Motor neuron (in vitro differentiated cells): Measurements from ENCODE around the gene MED27. TPM values are rescaled to one million over a fixed set of nuclear protein-coding genes. Genes with fewer than 3 reads are reported as not detected.

ENCODE experiments used
- ATAC-seq, 8 experiments: fragments of 200-7000 bp; cut with Tn5 transposase; replicated peaks in 6 of 8; 2 replicates each; pipeline ENCODE4 v1.8.0; 2021; ENCODE audit warnings: mild to moderate bottlenecking in 8 of 8, moderate library complexity in 8 of 8
- H3K27ac ChIP-seq, 2 donors: fragments of 250-450 bp; sonication (Bioruptor Pico); 2 replicates each; pipeline ENCODE4 v1.9.0; 2021; ENCODE audit warnings: antibody characterized with exemption in 2 of 2, mild to moderate bottlenecking in 2 of 2, moderate library complexity in 1 of 2
- H3K4me1 ChIP-seq, 2 donors: fragments of 250-450 bp; sonication (Bioruptor Pico); replicated peaks in 1 of 2; 2 replicates each; pipeline ENCODE4 v1.6.1; 2021; ENCODE audit warnings: antibody characterized with exemption in 2 of 2, mild to moderate bottlenecking in 2 of 2, moderate library complexity in 1 of 2
- H3K4me3 ChIP-seq, 5 donors: fragments of 250-450 bp; sonication (Bioruptor Pico); 2 replicates each; pipeline ENCODE4 v1.9.0; 2021; ENCODE audit warnings: antibody characterized with exemption in 5 of 5, mild to moderate bottlenecking in 5 of 5, moderate library complexity in 4 of 5
- WGBS, 10 experiments: fragments of 450-650 bp; shearing (Covaris generic); methylation state at CpG; one replicate each; pipeline ENCODE4 v1.0.0; 2022; 5-methylcytosine and 5-hydroxymethylcytosine counted together
- in situ Hi-C, 9 experiments: fragments of 400-800 bp; cut with MboI; loops; one replicate each; pipeline ENCODE4 v1.15.0; 2021; ENCODE audit warnings: low sequenced_read_pairs in 9 of 9, low pct_unique_long_range_greater_than_20kb in 2 of 9; ENCODE audit not compliant: unreplicated experiment in 9 of 9
- total RNA-seq, 8 experiments: library from RNA; unstranded; fragments of 300-600 nt; gene quantifications; 2 replicates each; pipeline versions ENCODE4 v1.2.3 to v1.2.4, GENCODE V29; 2022

Gene MED27
- total RNA-seq, 8 experiments from 2014 or later: 22.0 to 45.2 (median 26.6) TPM

GRCh38 chr9:132006677-132007370 is 72.8 kb downstream of the MED27 start:
- peak in 1 of 8 experiments; percentile 26 for ATAC-seq
- in situ Hi-C loops: no loop called here
- 63 to 92% (median 77%) methylated on average over 1 to 9 of the region's 9 CpGs for WGBS, 10 experiments
- Histone ChIP-seq H3K4me3 (no peak overlapping the region), H3K27ac (no peak overlapping the region), H3K4me1 (peaks cover 40 to 53% of the 10 kb centered on the region in 2 donors)

GRCh38 chr9:132005899-132006298 is 73.8 kb downstream of the MED27 start:
- WGBS, 10 experiments: 72 to 100% (median 99%) methylated on average over 1 to 6 of the region's 6 CpGs
- in situ Hi-C loops: no loop called here
- no peak overlapping the region for H3K27ac ChIP-seq
- peaks cover 40 to 53% of the 10 kb centered on the region in 2 donors for H3K4me1 ChIP-seq
- ATAC-seq: peak in 1 of 8 experiments; percentile 20
- no peak overlapping the region for H3K4me3 ChIP-seq

- 77 to 100% (median 94%) methylated on average over 1 to 4 of the region's 5 CpGs; no CpG with 5 or more reads in 3 of the 10 experiments for WGBS, 10 experiments
- Histone ChIP-seq H3K4me3 (no peak overlapping the region), H3K4me1 (peaks cover 40 to 53% of the 10 kb centered on the region in 2 donors), H3K27ac (no peak overlapping the region)
- in situ Hi-C loops: no loop called here
- no peak for ATAC-seq
Observed at GRCh38 chr9:132004323-132004722, 75.3 kb downstream of the MED27 start.

- no peak overlapping the region for H3K27ac ChIP-seq
- H3K4me3 ChIP-seq: no peak overlapping the region
- 33 to 100% (median 84%) methylated on average over 1 to 8 of the region's 9 CpGs for WGBS, 10 experiments
- no peak for ATAC-seq
- peaks cover 35 to 49% of the 10 kb centered on the region in 2 donors for H3K4me1 ChIP-seq
- in situ Hi-C loops: no loop called here
Observed at GRCh38 chr9:132003896-132004295, 75.8 kb downstream of the MED27 start.

GRCh38 chr9:132003319-132003704 is 76.4 kb downstream of the MED27 start:
- in situ Hi-C loops: no loop called here
- H3K27ac ChIP-seq: peak overlapping the region; percentile 6 to 57
- H3K4me1 ChIP-seq: peaks cover 29 to 44% of the 10 kb centered on the region in 2 donors
- ATAC-seq: peak in 5 of 8 experiments; percentile 29 to 53 (median 44)
- 80 to 100% (median 90%) methylated on average over 1 to 5 of the region's 5 CpGs; no CpG with 5 or more reads in 3 of the 10 experiments for WGBS, 10 experiments
- no peak overlapping the region for H3K4me3 ChIP-seq

- Histone ChIP-seq H3K4me3 (no peak overlapping the region), H3K27ac (peak overlapping the region; percentile 24 to 76), H3K4me1 (peaks cover 24 to 38% of the 10 kb centered on the region in 2 donors)
- ATAC-seq: peak in 6 of 8 experiments; percentile 19 to 93 (median 92)
- 0 to 100% (median 66%) methylated on average over 1 to 4 of the region's 7 CpGs; no CpG with 5 or more reads in 3 of the 10 experiments for WGBS, 10 experiments
- in situ Hi-C loops: no loop called here
Observed at GRCh38 chr9:132002643-132003318, 76.9 kb downstream of the MED27 start.

GRCh38 chr9:132001567-132001966 is 78.1 kb downstream of the MED27 start:
- 57 to 100% (median 88%) methylated on average over 1 to 4 of the region's 4 CpGs; no CpG with 5 or more reads in 2 of the 10 experiments for WGBS, 10 experiments
- H3K4me1 ChIP-seq: peaks cover 14 to 27% of the 10 kb centered on the region in 2 donors
- in situ Hi-C loops: no loop called here

GRCh38 chr9:132000659-132001058 is 79.0 kb downstream of the MED27 start:
- Histone ChIP-seq H3K4me1 (peaks cover 14 to 27% of the 10 kb centered on the region in 2 donors), H3K27ac (no peak overlapping the region), H3K4me3 (no peak overlapping the region)
- in situ Hi-C loops: no loop called here
- WGBS, 10 experiments: 83 to 100% (median 100%) methylated on average over 1 to 3 of the region's 3 CpGs; no CpG with 5 or more reads in 3 of the 10 experiments
- ATAC-seq: no peak

More at GRCh38 chr9:132001567-132001966, 78.1 kb downstream of the MED27 start:
- H3K27ac ChIP-seq: no peak overlapping the region
- no peak for ATAC-seq
- H3K4me3 ChIP-seq: no peak overlapping the region

- Histone ChIP-seq H3K4me1 (peaks cover 14 to 27% of the 10 kb centered on the region in 2 donors), H3K4me3 (no peak overlapping the region), H3K27ac (no peak overlapping the region)
- ATAC-seq: no peak
- WGBS, 10 experiments: 49 to 100% (median 95%) methylated on average over 1 to 4 of the region's 4 CpGs
- in situ Hi-C loops: no loop called here
Observed at GRCh38 chr9:131999692-132000551, 79.7 kb downstream of the MED27 start.

GRCh38 chr9:131997779-131998178 is 81.9 kb downstream of the MED27 start:
- ATAC-seq: no peak
- Histone ChIP-seq H3K27ac (no peak overlapping the region), H3K4me1 (peaks cover 5 to 8% of the 10 kb centered on the region in 2 donors), H3K4me3 (no peak overlapping the region)
- WGBS, 10 experiments: 0 to 100% (median 92%) methylated on average over 1 to 6 of the region's 7 CpGs; no CpG with 5 or more reads in 2 of the 10 experiments
- in situ Hi-C loops: no loop called here

GRCh38 chr9:131997076-131997475 is 82.6 kb downstream of the MED27 start:
- peaks cover 0 to under 1% of the 10 kb centered on the region in 2 donors for H3K4me1 ChIP-seq
- in situ Hi-C loops: no loop called here
- H3K27ac ChIP-seq: no peak overlapping the region
- 70 to 100% (median 97%) methylated on average over 1 to 5 of the region's 6 CpGs; no CpG with 5 or more reads in 4 of the 10 experiments for WGBS, 10 experiments
- H3K4me3 ChIP-seq: no peak overlapping the region
- no peak for ATAC-seq

- no peak overlapping the region for H3K4me3 ChIP-seq
- no peak overlapping the region for H3K27ac ChIP-seq
- in situ Hi-C loops: no loop called here
- peaks cover 2 to 5% of the 10 kb centered on the region in 2 donors for H3K4me1 ChIP-seq
- WGBS, 10 experiments: 67 to 100% (median 100%) methylated on average over 1 to 2 of the region's 2 CpGs; no CpG with 5 or more reads in 5 of the 10 experiments
- peak in 2 of 8 experiments; percentile 73 to 82 for ATAC-seq
Observed at GRCh38 chr9:131995382-131995781, 84.3 kb downstream of the MED27 start.
